Lung (tissue), 12 donors: ENCODE results near the gene SCPEP1. TPM values are rescaled to one million over a fixed set of nuclear protein-coding genes. Genes with fewer than 3 reads are reported as not detected.

Experiments
- ATAC-seq: fragments of 200-7000 bp; cut with Tn5 transposase; one replicate; pipeline ENCODE4 v1.9.1; 2020; ENCODE audit warnings: moderate number of reproducible peaks; ENCODE audit not compliant: insufficient read depth, low FRiP score
- DNase-seq, 3 donors: peaks; one replicate each; pipeline ENCODE4 v3.0.0-alpha.2; 2013 to 2017
- H3K27ac ChIP-seq, 2 donors: one replicate each; pipeline ENCODE4 v1.5.1; 2013; ENCODE audit warnings: mild to moderate bottlenecking in 2 of 2, moderate library complexity in 2 of 2, control low read depth in 1 of 2, inconsistent platforms in 1 of 2, low read depth in 1 of 2, low read length in 1 of 2
- H3K27me3 ChIP-seq, 3 donors: one replicate each; pipeline ENCODE4 v1.5.1; 2013; ENCODE audit warnings: low read length in 2 of 3; ENCODE audit not compliant: control insufficient read depth in 3 of 3, insufficient read depth in 3 of 3
- H3K36me3 ChIP-seq, 4 donors: one replicate each; pipeline ENCODE4 v1.5.1; 2013; ENCODE audit warnings: low read length in 4 of 4, mild to moderate bottlenecking in 1 of 4, moderate library complexity in 1 of 4; ENCODE audit not compliant: control insufficient read depth in 4 of 4, insufficient read depth in 4 of 4
- H3K4me1 ChIP-seq, 5 donors: one replicate each; pipeline ENCODE4 v1.5.1; 2013; ENCODE audit warnings: low read length in 5 of 5, mild to moderate bottlenecking in 2 of 5, moderate library complexity in 1 of 5; ENCODE audit not compliant: control insufficient read depth in 5 of 5, insufficient read depth in 5 of 5
- H3K4me3 ChIP-seq: one replicate; pipeline ENCODE4 v1.5.1; 2013; ENCODE audit warnings: mild to moderate bottlenecking, control low read depth, moderate library complexity
- H3K9ac ChIP-seq, 2 donors: one replicate each; pipeline ENCODE4 v1.5.1; 2013; ENCODE audit warnings: low read length in 2 of 2, control low read depth in 1 of 2; ENCODE audit not compliant: insufficient read depth in 1 of 2
- H3K9me3 ChIP-seq, 4 donors: one replicate each; pipeline ENCODE4 v1.5.1; 2013; ENCODE audit warnings: low read length in 3 of 4, mild to moderate bottlenecking in 1 of 4, moderate library complexity in 1 of 4; ENCODE audit not compliant: control insufficient read depth in 4 of 4, insufficient read depth in 3 of 4
- CTCF ChIP-seq: IDR thresholded peaks from 2 replicates; pipeline ENCODE4 v1.5.1; 2012; ENCODE audit warnings: mild to moderate bottlenecking; ENCODE audit errors: control extremely low read depth, extremely low read depth
- WGBS, 2 donors: extraction: QIAGEN DNeasy Blood & Tissue Kit; methylation state at CpG; one replicate each; pipeline ENCODE4 v1.1.7; 2013; 5-methylcytosine and 5-hydroxymethylcytosine counted together
- polyA plus RNA-seq, 2 donors: library from polyadenylated mRNA; stranded (reverse); fragments of 200-250 nt; gene quantifications; one replicate each; pipeline ENCODE4 v1.2.1, GENCODE V29; 2013
- total RNA-seq, 2 donors: library from RNA; depleted of rRNA in 1 of 2; stranded (reverse); fragments of >200 nt in 1 of 2; gene quantifications; one replicate each; pipeline ENCODE4 v1.2.1, GENCODE V29; 2014 to 2021
- donor health status: control.
- donor health status: control.
- donor health status: Bipolar disorder and iron deficiency.
- donor health status: healthy.
- donor health status: DM: yes; HTN: yes; CAD: no.

The SCPEP1 gene
- total and polyA plus RNA-seq, 4 donors: 49.5 to 122 (median 91.2) TPM

- WGBS, 2 donors: 98 to 99% methylated on average over 2 of the region's 2 CpGs
- Histone ChIP-seq H3K4me1 (peaks cover 0 to 5% (median 0%) of the 10 kb centered on the region in 5 donors), H3K9me3 (no peaks in the 10 kb centered on the region), H3K9ac (no peak overlapping the region), H3K36me3 (peaks cover 0 to 36% (median 11%) of the 10 kb centered on the region in 4 donors), H3K27me3 (no peaks in the 10 kb centered on the region), H3K4me3 (no peak overlapping the region), H3K27ac (no peak overlapping the region)
- ATAC-seq (no peak), DNase-seq (no peak)
- TF ChIP-seq CTCF: no peak
These were observed 19.4 kb downstream of the SCPEP1 start for GRCh38 chr17:56997313-56997712.

- no peak overlapping the region for H3K4me3 ChIP-seq
- no peak overlapping the region for H3K27ac ChIP-seq
- H3K9ac ChIP-seq: no peak overlapping the region
- ATAC-seq (no peak), DNase-seq (no peak)
- H3K27me3 ChIP-seq: no peaks in the 10 kb centered on the region
- no peaks in the 10 kb centered on the region for H3K4me1 ChIP-seq
- TF ChIP-seq CTCF: no peak
- WGBS, 2 donors: 96% methylated on average over 7 of the region's 7 CpGs
- H3K36me3 ChIP-seq: peaks cover 0 to 27% (median 6%) of the 10 kb centered on the region in 4 donors
- H3K9me3 ChIP-seq: no peaks in the 10 kb centered on the region
These were observed 23.6 kb downstream of the SCPEP1 start for GRCh38 chr17:57001541-57001940.

- no peak overlapping the region for H3K9ac ChIP-seq
- 94% methylated on average over 5 of the region's 5 CpGs for WGBS, 2 donors
- H3K4me3 ChIP-seq: no peak overlapping the region
- H3K9me3 ChIP-seq: no peaks in the 10 kb centered on the region
- H3K36me3 ChIP-seq: peaks cover 0 to 24% (median 6%) of the 10 kb centered on the region in 4 donors
- H3K27me3 ChIP-seq: no peaks in the 10 kb centered on the region
- no peak overlapping the region for H3K27ac ChIP-seq
- no peak for TF ChIP-seq CTCF
- DNase-seq: no peak
- no peaks in the 10 kb centered on the region for H3K4me1 ChIP-seq
- no peak for ATAC-seq
These were observed 25.0 kb downstream of the SCPEP1 start for GRCh38 chr17:57002904-57003303.

- H3K27me3 ChIP-seq: no peaks in the 10 kb centered on the region
- no peak for TF ChIP-seq CTCF
- no peaks in the 10 kb centered on the region for H3K4me1 ChIP-seq
- WGBS, 2 donors: 53 to 68% methylated on average over 8 of the region's 8 CpGs
- no peaks in the 10 kb centered on the region for H3K9me3 ChIP-seq
- H3K9ac ChIP-seq: no peak overlapping the region
- H3K36me3 ChIP-seq: peaks cover 0 to 18% (median 6%) of the 10 kb centered on the region in 4 donors
- ATAC-seq: no peak
- H3K4me3 ChIP-seq: no peak overlapping the region
- H3K27ac ChIP-seq: no peak overlapping the region
- peak in 1 of 3 donors; percentile 18 for DNase-seq
These were observed 27.1 kb downstream of the SCPEP1 start for GRCh38 chr17:57004944-57005579.
